ENCODE results near the gene KRTAP5-6.

KRTAP5-6 gene

GRCh38 chr11:1733716-1734640 is 37.0 kb downstream of the KRTAP5-6 start:
- no peak for DNase-seq (ENCODE audit: low spot score)
- no peak for TF ChIP-seq CTCF (IDR thresholded peaks at IDR 0.05; ENCODE audit: extremely low read depth, missing control alignments)

- TF ChIP-seq CTCF (IDR thresholded peaks at IDR 0.05; ENCODE audit: extremely low read depth, missing control alignments) = no peak
- DNase-seq (ENCODE audit: low spot score) = no peak
These were observed 37.7 kb downstream of the KRTAP5-6 start for GRCh38 chr11:1734641-1735081.

- no peak for DNase-seq (ENCODE audit: low spot score)
- TF ChIP-seq CTCF (IDR thresholded peaks at IDR 0.05; ENCODE audit: extremely low read depth, missing control alignments) = no peak
These were observed 38.3 kb downstream of the KRTAP5-6 start for GRCh38 chr11:1735271-1735670.

GRCh38 chr11:1736447-1736992 is 39.5 kb downstream of the KRTAP5-6 start:
- no peak for TF ChIP-seq CTCF (IDR thresholded peaks at IDR 0.05; ENCODE audit: extremely low read depth, missing control alignments)
- DNase-seq (ENCODE audit: low spot score) = no peak

GRCh38 chr11:1737080-1737757 is 40.2 kb downstream of the KRTAP5-6 start:
- no peak for TF ChIP-seq CTCF (IDR thresholded peaks at IDR 0.05; ENCODE audit: extremely low read depth, missing control alignments)
- no peak for DNase-seq (ENCODE audit: low spot score)

- DNase-seq (ENCODE audit: low spot score) = no peak
- no peak for TF ChIP-seq CTCF (IDR thresholded peaks at IDR 0.05; ENCODE audit: extremely low read depth, missing control alignments)
These were observed 41.4 kb downstream of the KRTAP5-6 start for GRCh38 chr11:1738380-1738779.

- no peak for DNase-seq (ENCODE audit: low spot score)
- no peak for TF ChIP-seq CTCF (IDR thresholded peaks at IDR 0.05; ENCODE audit: extremely low read depth, missing control alignments)
These were observed 42.6 kb downstream of the KRTAP5-6 start for GRCh38 chr11:1739576-1739975.

Measured in GM20000 (cell line).